Measurements from ENCODE around the gene RGS9BP. TPM values are rescaled to one million over a fixed set of nuclear protein-coding genes. Genes with fewer than 3 reads are reported as not detected.

Gene RGS9BP
- total and polyA plus RNA-seq, 2 of the 13 experiments (the other 11 are each of a cell fraction or from before 2014, with no cell fraction given), result 0.01 TPM; not detected in 1

DNA sequence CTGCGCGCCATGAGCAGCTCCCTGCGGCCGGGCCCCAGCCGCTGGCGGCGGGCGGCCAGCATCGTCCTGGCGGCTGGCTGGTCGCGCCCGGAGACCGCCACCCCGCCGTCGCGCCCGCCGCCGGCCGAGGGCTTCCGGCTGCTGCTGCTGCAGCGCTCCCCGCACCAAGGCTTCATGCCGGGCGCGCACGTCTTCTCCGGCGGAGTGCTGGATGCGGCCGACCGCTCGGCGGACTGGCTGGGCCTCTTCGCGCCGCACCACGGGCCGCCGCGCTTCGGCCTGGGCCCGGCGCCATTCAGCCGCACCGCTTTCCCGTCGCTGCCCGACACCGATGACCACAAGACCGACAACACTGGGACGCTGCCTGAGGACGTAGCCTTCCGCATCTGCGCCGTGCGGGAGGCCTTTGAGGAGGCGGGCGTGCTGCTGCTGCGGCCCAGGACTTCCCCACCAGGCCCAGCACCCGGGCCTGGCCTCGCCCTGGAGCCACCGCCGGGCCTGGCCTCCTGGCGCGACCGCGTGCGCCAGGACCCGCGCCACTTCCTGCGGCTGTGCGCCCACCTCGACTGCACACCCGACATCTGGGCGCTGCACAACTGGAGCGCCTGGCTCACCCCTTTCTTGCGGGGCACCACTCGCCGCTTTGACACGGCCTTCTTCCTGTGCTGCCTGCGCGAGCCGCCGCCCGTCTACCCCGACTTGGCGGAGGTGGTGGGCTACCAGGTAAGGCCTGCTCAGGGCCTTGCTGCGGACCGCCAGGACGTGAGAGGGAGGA, 16.5 kb downstream of the RGS9BP start (continued):
- TF ChIP-seq, protein P1, sequence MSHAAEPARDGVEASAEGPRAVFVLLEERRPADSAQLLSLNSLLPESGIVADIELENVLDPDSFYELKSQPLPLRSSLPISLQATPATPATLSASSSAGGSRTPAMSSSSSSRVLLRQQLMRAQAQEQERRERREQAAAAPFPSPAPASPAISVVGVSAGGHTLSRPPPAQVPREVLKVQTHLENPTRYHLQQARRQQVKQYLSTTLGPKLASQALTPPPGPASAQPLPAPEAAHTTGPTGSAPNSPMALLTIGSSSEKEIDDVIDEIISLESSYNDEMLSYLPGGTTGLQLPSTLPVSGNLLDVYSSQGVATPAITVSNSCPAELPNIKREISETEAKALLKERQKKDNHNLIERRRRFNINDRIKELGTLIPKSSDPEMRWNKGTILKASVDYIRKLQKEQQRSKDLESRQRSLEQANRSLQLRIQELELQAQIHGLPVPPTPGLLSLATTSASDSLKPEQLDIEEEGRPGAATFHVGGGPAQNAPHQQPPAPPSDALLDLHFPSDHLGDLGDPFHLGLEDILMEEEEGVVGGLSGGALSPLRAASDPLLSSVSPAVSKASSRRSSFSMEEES (CRISPR knock-in tag; IDR thresholded peaks at IDR 0.05), result no peak
- TF ChIP-seq RFX1 (IDR thresholded peaks at IDR 0.05), result no peak
- TF ChIP-seq, protein P2, sequence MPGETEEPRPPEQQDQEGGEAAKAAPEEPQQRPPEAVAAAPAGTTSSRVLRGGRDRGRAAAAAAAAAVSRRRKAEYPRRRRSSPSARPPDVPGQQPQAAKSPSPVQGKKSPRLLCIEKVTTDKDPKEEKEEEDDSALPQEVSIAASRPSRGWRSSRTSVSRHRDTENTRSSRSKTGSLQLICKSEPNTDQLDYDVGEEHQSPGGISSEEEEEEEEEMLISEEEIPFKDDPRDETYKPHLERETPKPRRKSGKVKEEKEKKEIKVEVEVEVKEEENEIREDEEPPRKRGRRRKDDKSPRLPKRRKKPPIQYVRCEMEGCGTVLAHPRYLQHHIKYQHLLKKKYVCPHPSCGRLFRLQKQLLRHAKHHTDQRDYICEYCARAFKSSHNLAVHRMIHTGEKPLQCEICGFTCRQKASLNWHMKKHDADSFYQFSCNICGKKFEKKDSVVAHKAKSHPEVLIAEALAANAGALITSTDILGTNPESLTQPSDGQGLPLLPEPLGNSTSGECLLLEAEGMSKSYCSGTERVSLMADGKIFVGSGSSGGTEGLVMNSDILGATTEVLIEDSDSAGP (CRISPR knock-in tag; IDR thresholded peaks at IDR 0.05; ENCODE audit: borderline replicate concordance), result 0 out of 2 replicates have a peak, but pooled peaks have one; percentile 10
- TF ChIP-seq ZNF879 (CRISPR knock-in tag; IDR thresholded peaks at IDR 0.05), result no peak
- TF ChIP-seq, protein P3, sequence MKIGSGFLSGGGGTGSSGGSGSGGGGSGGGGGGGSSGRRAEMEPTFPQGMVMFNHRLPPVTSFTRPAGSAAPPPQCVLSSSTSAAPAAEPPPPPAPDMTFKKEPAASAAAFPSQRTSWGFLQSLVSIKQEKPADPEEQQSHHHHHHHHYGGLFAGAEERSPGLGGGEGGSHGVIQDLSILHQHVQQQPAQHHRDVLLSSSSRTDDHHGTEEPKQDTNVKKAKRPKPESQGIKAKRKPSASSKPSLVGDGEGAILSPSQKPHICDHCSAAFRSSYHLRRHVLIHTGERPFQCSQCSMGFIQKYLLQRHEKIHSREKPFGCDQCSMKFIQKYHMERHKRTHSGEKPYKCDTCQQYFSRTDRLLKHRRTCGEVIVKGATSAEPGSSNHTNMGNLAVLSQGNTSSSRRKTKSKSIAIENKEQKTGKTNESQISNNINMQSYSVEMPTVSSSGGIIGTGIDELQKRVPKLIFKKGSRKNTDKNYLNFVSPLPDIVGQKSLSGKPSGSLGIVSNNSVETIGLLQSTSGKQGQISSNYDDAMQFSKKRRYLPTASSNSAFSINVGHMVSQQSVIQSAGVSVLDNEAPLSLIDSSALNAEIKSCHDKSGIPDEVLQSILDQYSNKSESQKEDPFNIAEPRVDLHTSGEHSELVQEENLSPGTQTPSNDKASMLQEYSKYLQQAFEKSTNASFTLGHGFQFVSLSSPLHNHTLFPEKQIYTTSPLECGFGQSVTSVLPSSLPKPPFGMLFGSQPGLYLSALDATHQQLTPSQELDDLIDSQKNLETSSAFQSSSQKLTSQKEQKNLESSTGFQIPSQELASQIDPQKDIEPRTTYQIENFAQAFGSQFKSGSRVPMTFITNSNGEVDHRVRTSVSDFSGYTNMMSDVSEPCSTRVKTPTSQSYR (CRISPR knock-in tag; IDR thresholded peaks at IDR 0.05; ENCODE audit: borderline replicate concordance), result no peak
- TF ChIP-seq NCOR1 (IDR thresholded peaks at IDR 0.05; ENCODE audit: borderline replicate concordance, low read length), result no peak
- TF ChIP-seq, protein P4, sequence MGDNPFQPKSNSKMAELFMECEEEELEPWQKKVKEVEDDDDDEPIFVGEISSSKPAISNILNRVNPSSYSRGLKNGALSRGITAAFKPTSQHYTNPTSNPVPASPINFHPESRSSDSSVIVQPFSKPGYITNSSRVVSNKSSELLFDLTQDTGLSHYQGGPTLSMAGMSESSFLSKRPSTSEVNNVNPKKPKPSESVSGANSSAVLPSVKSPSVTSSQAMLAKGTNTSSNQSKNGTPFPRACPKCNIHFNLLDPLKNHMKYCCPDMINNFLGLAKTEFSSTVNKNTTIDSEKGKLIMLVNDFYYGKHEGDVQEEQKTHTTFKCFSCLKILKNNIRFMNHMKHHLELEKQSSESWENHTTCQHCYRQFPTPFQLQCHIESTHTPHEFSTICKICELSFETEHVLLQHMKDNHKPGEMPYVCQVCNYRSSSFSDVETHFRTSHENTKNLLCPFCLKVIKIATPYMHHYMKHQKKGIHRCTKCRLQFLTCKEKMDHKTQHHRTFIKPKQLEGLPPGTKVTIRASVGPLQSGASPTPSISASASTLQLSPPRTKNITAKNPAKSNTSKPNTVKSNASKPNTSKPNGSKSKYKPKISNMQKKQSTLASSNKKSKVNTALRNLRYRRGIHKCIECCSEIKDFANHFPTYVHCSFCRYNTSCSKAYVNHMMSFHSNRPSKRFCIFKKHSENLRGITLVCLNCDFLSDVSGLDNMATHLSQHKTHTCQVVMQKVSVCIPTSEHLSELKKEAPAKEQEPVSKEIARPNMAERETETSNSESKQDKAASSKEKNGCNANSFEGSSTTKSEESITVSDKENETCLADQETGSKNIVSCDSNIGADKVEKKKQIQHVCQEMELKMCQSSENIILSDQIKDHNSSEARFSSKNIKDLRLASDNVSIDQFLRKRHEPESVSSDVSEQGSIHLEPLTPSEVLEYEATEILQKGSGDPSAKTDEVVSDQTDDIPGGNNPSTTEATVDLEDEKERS (CRISPR knock-in tag; IDR thresholded peaks at IDR 0.05), result no peak; the same call in 1 of the 2 replicates
- TF ChIP-seq, protein P5, sequence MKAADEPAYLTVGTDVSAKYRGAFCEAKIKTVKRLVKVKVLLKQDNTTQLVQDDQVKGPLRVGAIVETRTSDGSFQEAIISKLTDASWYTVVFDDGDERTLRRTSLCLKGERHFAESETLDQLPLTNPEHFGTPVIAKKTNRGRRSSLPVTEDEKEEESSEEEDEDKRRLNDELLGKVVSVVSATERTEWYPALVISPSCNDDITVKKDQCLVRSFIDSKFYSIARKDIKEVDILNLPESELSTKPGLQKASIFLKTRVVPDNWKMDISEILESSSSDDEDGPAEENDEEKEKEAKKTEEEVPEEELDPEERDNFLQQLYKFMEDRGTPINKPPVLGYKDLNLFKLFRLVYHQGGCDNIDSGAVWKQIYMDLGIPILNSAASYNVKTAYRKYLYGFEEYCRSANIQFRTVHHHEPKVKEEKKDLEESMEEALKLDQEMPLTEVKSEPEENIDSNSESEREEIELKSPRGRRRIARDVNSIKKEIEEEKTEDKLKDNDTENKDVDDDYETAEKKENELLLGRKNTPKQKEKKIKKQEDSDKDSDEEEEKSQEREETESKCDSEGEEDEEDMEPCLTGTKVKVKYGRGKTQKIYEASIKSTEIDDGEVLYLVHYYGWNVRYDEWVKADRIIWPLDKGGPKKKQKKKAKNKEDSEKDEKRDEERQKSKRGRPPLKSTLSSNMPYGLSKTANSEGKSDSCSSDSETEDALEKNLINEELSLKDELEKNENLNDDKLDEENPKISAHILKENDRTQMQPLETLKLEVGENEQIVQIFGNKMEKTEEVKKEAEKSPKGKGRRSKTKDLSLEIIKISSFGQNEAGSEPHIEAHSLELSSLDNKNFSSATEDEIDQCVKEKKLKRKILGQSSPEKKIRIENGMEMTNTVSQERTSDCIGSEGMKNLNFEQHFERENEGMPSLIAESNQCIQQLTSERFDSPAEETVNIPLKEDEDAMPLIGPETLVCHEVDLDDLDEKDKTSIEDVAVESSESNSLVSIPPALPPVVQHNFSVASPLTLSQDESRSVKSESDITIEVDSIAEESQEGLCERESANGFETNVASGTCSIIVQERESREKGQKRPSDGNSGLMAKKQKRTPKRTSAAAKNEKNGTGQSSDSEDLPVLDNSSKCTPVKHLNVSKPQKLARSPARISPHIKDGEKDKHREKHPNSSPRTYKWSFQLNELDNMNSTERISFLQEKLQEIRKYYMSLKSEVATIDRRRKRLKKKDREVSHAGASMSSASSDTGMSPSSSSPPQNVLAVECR (CRISPR knock-in tag; IDR thresholded peaks at IDR 0.05; ENCODE audit: borderline replicate concordance), result peak; percentile 46
- peak; percentile 98 for TF ChIP-seq ZBTB38 (CRISPR knock-in tag; IDR thresholded peaks at IDR 0.05)
- no peak for TF ChIP-seq JUN (CRISPR knock-in tag; IDR thresholded peaks at IDR 0.05)
- TF ChIP-seq CEBPG (CRISPR knock-in tag; IDR thresholded peaks at IDR 0.05), result no peak
- TF ChIP-seq PRMT3 (CRISPR knock-in tag; IDR thresholded peaks at IDR 0.05; ENCODE audit: borderline replicate concordance, low read depth), result no peak
- no peak for TF ChIP-seq KDM6A (CRISPR knock-in tag; IDR thresholded peaks at IDR 0.05; ENCODE audit: low read depth)
- TF ChIP-seq SP140L (CRISPR knock-in tag; IDR thresholded peaks at IDR 0.05; ENCODE audit: borderline replicate concordance), result no peak

All from HepG2 (cell line).